ENCODE data around the gene UVRAG. TPM values are rescaled to one million over a fixed set of nuclear protein-coding genes. Genes with fewer than 3 reads are reported as not detected.

UVRAG gene
- total and polyA plus RNA-seq, 2 of the 4 experiments (the other 2 are of a cell fraction): 5.6 to 10.9 TPM

DNA sequence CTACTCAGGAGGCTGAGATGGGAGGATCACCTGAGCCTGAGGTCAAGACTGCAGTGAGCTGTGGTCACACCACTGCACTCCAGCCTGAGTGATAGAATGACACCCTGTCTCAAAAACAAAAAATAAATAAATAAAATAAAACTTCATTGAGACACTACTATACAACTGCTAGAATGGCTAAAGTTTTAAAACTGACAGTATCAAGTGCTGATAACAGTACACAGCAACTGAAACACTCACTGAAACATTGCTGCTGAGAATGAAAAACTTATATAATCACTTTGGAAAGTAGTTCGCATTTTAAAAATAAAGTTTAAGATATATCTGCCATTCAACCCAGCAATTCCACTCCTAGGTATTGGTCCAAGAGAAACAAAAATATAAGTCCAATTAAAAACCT lies 290.6 kb downstream of the UVRAG start:
- no peak for DNase-seq
- Histone ChIP-seq H3K23ac (ENCODE audit: low read depth, low read length) (no peak overlapping the region), H2BK5ac (ENCODE audit: low read depth, low read length, poor library complexity, severe bottlenecking) (no peak overlapping the region), H3K4me1 (ENCODE audit: control insufficient read depth, insufficient read depth, low read length) (peaks cover 8% of the 10 kb centered on the region; the same call in 1 of the 2 replicates), H3K9me1 (ENCODE audit: insufficient read depth, low read length) (0 out of 2 replicates have a peak, but pooled peaks cover 3% of the 10 kb centered on the region), H3K9me3 (ENCODE audit: control insufficient read depth, insufficient read depth, low read length) (no peaks in the 10 kb centered on the region), H4K91ac (ENCODE audit: insufficient read depth, low read depth, low read length) (no peak overlapping the region), H3K4me2 (ENCODE audit: low read depth, low read length) (no peak overlapping the region), H3K4ac (ENCODE audit: low read depth, low read length) (no peak overlapping the region), H2BK15ac (ENCODE audit: low read depth, low read length) (no peak overlapping the region), H2AFZ (replicated peaks; ENCODE audit: low read length, poor library complexity) (no peak overlapping the region), H4K20me1 (ENCODE audit: insufficient read depth, low read length) (no peaks in the 10 kb centered on the region), H2AK5ac (ENCODE audit: low read depth, low read length) (no peak overlapping the region), H2AK9ac (replicated peaks; ENCODE audit: low read depth, low read length, poor library complexity) (no peak overlapping the region), H3K27ac (ENCODE audit: insufficient read depth, low read length) (no peak overlapping the region), H3K79me1 (ENCODE audit: low read depth in 1 of 2, low read length in 2 of 2) (no peaks in the 10 kb centered on the region), H3K4me3 (ENCODE audit: insufficient read depth, low read depth, low read length) (no peak overlapping the region), H3K36me3 (ENCODE audit: control insufficient read depth, insufficient read depth, low read length) (no peaks in the 10 kb centered on the region), H4K8ac (ENCODE audit: low read depth in 2 of 2, low read length in 2 of 2) (no peak overlapping the region), H3K56ac (ENCODE audit: extremely low read depth, insufficient read depth, low read length) (no peak overlapping the region), H3K18ac (ENCODE audit: low read depth, low read length) (no peak overlapping the region), H2BK120ac (ENCODE audit: low read depth, low read length) (no peak overlapping the region), H3K27me3 (ENCODE audit: control insufficient read depth, insufficient read depth, low read length) (no peaks in the 10 kb centered on the region), H4K5ac (ENCODE audit: low read depth, low read length) (no peak overlapping the region), H2BK20ac (ENCODE audit: low read depth, low read length) (no peak overlapping the region), H3K9ac (ENCODE audit: low read depth, low read length) (no peak overlapping the region), H3K14ac (replicated peaks; ENCODE audit: low read depth, low read length) (no peak overlapping the region)
- no peak for ATAC-seq (ENCODE audit: low read depth)
- no TSS peak for BruUV-seq (replicated peaks)
- in situ Hi-C loops (cut with MboI; ENCODE audit: low sequenced_read_pairs) (no loop called here), dilution Hi-C loops (cut with HindIII; ENCODE audit: low sequenced_read_pairs, unreplicated experiment) (no loop called here), intact Hi-C loops (cut with micrococcal nuclease) (no loop called here)
- no CpG with 5 or more reads among the region's 1 CpG for WGBS, 2 experiments (ENCODE audit: extremely low coverage in 2 of 2, insufficient read length in 1 of 2)
- TF ChIP-seq MAFK (IDR thresholded peaks at IDR 0.05; ENCODE audit: low read depth, low read length) (no peak), RAD21 (IDR thresholded peaks at IDR 0.05; ENCODE audit: low read length) (no peak)
- ChIA-PET POLR2A (ENCODE audit: unreplicated experiment) (no interaction called here), CTCF (interaction anchor here (0.6 kb wide), 1 partner anchor 46 kb away, joined by 3 read pairs; no protein-coding TSS in a partner anchor)

Measured in IMR-90 (cell line).